SIG-M5 (cell line): Measurements from ENCODE around the gene CALR.
"Not testable (repeated sequence)": the region's sequence is repeated elsewhere in the genome, so short reads cannot be mapped to it uniquely, and the experiment has no call there.

Source experiments
- DNase-seq: peaks from one replicate; lab custom pipeline; 2025; lab: John Stamatoyannopoulos, UW

The CALR gene

DNA sequence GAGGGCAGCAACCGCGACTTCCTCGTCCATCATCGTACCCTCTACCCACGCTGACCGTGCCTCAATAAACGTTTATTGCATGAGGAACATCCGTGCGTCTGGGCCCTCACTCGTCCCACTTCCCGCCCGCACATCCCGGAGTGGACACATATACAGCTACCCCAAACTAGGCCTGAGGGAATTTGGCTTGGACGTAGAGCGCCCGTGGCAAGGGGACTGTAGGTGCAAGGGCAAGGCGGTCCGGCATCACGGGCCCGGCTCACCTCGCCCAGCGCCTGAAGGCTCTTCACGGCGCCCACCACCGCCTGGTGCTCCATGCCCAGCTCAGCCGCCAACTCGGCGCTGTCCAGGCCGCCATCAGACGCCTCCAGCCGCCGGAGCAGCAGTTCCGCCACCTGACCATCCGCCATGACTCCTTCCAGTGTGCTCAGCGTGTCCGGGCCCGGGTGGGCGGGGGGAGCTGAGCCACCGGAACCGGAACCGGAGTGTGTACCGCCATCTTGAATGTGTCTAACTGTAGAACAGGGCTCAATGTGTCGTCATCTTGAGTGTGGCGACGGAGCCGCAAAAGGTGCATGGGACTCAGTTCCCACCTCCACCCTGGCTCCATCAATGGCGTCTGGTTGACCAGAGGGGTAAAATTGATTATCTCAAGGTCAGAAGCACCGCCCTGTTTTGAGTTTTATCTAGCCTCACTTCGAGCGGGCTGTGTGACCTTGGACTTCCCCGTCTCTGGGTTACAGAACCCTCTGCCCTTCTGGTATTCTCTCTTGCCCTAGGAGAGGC lies 4.9 kb upstream of the CALR start, which contains the start of gene FARSA:
Gene FARSA (minus strand): TSS at position 425 of the 786 bp plus-strand sequence. CDS start 15 bp downstream, at position 410.
- DNase-seq = no peak

DNA sequence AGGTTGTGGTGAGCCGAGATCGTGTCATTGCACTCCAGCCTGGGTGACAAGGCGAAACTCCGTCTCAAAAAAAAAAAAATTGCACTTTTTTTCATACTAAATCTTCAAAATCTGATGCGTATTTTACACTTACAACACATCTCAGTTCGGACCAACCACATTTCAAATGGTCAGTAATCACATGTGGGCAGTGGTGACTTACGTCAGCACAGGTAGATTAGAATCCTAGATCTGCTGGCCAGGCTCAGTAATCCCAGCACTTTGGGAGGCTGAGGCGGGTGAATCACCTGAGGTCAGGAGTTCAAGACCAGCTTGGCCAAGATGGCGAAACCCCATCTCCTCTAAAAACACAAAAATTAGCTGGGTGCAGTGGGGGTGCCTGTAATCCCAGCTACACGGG lies 3.3 kb upstream of the CALR start:
- no peak for DNase-seq

DNA sequence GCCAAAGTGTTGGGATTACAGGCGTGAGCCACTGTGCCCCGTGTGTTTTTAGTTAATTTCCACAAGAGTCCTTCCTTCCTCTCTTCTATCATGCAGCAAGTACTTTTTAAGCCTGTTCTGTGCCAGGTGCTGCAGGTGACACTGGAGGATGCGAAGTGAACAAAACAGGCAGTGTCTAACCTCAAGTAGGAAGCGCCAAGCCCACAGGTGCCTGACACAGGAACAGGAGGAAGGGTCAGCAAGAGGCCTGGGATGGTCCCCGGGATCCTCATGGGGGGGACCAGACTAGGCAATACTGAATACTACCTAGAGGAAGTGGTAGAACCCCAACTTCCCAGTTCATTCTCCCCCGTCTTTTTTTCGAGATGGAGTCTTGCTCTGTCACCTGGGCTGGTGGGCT lies 1.8 kb upstream of the CALR start:
- DNase-seq = no peak

DNA sequence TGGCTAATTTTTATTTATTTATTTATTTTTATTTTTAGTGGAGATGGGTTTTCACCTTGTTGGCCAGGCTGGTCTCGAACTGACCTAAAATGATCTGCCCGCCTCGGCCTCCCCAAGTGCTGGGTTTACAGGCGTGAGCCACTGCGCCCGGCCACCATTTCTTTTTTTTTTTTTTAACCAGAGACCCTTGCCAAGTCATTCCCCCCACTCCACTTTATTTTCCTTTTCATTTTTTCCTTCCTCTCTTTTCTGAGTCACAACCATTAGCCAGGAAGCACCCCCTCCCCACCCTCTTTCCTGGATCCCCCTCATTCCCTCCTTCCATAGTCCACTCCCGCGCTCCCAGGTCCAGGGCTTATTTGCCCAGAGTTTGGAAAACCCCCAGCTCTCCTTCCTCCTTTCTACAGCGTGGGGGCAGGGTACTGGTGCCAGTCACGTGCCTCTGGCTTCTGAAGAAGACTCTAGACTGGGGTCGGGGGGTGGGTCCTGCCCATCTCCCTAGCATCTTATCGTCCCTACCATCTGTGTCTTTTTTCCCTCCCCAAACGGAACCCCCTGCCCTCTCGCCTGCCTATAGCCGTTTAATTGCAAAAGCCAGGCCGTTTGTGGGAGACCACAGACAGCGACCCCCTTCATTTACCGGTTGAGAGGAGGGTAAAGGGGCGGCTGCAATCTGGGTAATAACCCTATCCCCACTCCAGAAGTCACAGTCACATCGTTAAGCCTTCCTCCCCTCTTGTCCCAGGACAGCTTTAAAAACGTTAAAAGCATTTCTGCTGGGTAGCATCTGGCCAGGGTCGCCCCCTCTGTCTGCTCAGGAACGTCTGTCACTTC lies 1.1 kb upstream of the CALR start:
- peak; percentile 86 for DNase-seq

DNA sequence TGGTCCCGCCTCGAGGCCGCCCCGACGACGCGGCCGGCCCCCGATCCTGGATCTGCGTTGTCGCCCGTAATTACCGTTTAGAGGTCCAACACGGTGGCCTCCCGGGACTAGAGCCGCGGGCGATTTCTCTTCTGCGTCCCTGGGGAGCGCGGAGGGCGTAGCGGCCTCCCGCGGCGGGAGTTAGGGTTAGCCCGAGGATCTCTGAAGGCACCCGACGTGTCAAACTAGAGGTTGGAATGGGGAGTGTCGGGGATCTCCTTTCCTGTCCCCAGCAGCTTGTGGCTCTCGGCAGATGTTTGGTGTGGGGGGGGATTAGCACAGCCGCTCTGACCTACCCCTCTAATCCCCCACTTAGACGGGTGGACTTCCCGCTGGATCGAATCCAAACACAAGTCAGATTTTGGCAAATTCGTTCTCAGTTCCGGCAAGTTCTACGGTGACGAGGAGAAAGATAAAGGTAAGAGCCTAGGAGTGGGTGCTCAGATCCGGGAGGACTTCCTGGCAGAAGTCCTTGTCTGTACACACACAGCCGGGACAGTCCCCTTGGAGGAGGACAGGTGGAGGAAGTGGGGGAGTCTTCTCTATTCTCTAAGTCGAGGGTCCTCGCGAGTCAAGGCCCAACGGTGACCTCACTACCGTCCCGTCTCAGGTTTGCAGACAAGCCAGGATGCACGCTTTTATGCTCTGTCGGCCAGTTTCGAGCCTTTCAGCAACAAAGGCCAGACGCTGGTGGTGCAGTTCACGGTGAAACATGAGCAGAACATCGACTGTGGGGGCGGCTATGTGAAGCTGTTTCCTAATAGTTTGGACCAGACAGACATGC lies 581 bp downstream of the CALR start:
- no peak for DNase-seq

DNA sequence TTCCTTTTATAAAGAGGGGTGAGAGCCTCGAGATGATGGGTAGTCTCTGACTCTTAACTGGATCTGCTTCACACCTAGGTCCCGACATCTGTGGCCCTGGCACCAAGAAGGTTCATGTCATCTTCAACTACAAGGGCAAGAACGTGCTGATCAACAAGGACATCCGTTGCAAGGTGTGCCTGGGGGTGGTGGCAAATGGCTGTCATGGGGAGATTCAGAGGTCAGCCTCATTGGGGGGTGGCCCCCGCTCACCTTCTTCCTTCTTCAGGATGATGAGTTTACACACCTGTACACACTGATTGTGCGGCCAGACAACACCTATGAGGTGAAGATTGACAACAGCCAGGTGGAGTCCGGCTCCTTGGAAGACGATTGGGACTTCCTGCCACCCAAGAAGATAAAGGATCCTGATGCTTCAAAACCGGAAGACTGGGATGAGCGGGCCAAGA lies 1.6 kb downstream of the CALR start:
- DNase-seq = no peak

DNA sequence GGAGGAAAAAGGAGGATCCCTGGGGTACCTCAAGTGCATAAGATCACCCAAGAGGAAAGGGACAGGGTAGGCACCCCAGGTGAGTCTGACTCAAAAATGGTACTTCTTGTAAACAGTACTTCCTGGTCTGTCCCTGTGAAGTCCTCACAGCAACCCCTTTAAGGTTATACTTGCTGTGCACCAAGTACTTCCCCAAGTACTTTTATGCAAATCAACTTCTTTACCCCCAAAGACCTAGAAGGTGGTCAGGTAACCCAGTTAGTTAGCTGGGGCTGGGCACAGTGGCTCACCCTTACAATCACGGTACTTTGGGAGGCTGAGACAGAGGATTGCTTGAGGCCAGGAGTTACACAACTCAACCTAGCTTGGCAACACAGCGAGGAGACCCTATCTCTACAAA lies 2.5 kb downstream of the CALR start:
- no peak for DNase-seq

DNA sequence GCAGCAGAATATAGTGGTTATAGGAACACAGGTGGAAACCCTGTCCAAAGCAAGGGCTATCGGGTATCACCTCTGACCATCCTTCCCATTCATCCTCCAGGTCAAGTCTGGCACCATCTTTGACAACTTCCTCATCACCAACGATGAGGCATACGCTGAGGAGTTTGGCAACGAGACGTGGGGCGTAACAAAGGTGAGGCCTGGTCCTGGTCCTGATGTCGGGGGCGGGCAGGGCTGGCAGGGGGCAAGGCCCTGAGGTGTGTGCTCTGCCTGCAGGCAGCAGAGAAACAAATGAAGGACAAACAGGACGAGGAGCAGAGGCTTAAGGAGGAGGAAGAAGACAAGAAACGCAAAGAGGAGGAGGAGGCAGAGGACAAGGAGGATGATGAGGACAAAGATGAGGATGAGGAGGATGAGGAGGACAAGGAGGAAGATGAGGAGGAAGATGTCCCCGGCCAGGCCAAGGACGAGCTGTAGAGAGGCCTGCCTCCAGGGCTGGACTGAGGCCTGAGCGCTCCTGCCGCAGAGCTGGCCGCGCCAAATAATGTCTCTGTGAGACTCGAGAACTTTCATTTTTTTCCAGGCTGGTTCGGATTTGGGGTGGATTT lies 5.1 kb downstream of the CALR start:
- DNase-seq = no peak

DNA sequence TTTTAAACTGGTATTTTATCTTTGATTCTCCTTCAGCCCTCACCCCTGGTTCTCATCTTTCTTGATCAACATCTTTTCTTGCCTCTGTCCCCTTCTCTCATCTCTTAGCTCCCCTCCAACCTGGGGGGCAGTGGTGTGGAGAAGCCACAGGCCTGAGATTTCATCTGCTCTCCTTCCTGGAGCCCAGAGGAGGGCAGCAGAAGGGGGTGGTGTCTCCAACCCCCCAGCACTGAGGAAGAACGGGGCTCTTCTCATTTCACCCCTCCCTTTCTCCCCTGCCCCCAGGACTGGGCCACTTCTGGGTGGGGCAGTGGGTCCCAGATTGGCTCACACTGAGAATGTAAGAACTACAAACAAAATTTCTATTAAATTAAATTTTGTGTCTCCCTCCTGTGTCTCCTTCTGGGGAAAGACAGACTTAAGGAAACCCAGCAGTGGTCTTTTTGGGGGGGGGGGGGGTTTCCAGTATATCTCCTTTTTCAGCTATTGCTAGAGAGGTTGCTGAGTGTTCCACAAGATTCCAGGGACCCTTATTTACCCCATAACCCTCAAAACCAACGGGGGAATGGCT lies 5.8 kb downstream of the CALR start:
- DNase-seq = no peak

DNA sequence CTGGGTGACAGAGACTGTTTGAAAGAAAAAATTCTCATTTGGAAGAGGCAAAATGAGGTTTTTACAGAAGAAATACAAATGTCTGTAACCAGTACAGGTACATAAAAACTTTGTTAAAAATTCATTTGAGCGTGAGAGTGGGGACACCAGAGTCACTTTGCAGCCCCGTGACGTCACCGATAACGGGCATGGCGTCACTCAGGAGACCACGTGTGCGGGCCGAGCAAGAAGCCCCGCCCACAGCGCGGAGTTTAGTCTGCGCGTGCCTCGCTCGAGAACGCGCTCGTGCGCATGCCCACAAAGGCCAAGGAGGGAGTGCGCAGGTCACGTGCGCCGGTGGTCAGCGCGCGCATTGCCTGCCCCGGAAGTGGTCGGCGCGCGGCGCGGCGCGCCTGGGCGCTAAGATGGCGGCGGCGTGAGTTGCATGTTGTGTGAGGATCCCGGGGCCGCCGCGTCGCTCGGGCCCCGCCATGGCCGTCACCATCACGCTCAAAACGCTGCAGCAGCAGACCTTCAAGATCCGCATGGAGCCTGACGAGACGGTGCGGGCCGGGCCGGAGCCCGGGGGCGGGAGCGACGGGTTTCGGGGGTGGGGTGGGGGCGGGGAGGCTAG lies 7.2 kb downstream of the CALR start, which contains the start of gene RAD23A:
Gene RAD23A (plus strand): TSS at position 384 of the 613 bp plus-strand sequence. CDS start 87 bp downstream, at position 471.
- peak; percentile 54 for DNase-seq

DNA sequence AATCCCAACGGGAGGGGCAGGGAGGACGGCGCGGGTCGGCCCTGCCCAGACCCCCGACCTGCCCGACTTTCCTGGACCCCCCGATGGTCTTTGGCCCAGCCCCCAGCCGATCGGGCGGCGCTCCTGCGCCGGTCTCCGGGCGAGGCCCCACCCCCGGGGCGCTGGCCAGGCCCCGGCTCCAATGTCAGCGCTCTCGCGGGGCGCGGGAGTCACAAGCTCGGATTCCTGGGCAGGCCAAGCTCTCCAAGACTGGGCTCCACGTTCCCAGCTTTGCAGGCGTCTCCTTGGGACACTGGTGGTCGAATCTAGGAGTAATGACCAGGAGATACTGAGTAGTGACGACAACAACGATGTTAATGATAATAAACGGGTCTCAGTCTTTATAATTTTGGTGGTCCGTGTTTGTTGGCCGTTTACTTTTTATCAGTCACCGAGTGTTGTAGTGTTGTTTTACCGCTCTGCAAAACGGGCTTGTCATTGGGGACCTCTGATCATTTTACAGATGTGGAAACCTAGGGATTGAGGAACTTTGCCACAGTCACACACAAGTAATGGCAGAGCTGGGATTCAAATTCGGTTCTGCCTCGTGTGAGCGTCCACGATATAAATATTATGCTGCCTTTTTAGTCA lies 7.8 kb downstream of the CALR start:
- DNase-seq = no peak

DNA sequence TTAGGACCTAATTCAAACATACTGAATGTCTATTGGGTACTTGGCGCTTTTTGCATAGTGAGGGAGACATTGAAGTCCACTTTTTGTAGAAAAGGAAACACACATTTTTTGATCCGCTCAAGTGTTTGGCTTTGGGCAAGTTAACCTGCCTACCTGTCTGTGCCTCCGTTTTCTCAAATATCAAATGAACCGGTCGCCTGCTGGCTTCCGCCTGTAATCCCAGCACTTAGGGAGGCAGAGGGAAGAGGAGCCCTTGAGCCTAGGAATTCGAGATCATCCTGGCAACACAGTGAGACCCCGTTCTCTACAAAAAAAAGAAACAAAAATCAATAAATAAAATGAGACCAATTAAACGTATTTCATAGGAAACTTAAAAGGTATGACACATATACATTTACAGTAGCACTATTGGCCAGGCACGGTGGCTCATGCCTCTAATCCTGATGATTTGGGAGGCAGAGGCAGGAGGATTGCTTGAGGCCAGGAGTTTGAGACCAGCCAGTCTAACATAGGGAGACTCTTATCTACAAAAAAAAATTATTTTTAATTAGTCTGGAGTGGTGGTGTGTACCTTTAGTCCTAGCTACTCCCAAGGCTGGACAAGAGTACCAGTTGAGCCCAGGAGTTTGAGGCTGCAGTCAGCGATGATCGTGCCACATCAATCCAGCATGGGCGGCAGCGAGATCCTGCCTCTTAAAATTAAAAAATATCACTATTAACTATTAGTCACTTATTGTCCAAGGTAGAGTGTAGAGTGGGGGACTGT lies 8.5 kb downstream of the CALR start:
- DNase-seq = no peak

DNA sequence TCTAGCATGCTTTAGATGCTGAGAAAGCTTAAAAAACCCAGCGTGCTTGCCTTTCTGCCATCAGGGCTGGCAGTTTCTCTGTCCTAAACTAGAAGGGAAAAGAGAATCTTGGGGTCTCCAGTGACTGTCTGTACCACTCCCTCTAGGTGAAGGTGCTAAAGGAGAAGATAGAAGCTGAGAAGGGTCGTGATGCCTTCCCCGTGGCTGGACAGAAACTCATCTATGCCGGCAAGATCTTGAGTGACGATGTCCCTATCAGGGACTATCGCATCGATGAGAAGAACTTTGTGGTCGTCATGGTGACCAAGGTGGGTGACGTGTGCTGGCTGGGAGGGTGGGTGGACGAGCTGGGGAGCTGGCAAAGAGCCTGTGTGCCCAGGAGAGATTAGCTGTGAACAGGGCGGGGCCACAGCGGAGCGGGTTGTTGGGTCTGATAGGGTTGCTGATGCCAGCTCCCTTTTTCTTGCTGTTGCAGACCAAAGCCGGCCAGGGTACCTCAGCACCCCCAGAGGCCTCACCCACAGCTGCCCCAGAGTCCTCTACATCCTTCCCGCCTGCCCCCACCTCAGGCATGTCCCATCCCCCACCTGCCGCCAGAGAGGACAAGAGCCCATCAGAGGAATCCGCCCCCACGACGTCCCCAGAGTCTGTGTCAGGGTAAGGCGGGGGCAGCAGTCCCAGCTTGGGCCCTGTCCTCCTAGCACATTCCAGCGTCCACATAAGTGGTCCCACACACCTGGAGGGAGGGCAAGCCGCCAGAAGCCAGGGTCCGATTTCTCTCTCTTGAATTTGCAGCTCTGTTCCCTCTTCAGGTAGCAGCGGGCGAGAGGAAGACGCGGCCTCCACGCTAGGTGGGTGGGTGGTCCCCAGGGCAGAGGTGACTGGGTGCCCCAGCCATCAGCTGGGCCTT lies 9.5 kb downstream of the CALR start:
- no peak for DNase-seq

DNA sequence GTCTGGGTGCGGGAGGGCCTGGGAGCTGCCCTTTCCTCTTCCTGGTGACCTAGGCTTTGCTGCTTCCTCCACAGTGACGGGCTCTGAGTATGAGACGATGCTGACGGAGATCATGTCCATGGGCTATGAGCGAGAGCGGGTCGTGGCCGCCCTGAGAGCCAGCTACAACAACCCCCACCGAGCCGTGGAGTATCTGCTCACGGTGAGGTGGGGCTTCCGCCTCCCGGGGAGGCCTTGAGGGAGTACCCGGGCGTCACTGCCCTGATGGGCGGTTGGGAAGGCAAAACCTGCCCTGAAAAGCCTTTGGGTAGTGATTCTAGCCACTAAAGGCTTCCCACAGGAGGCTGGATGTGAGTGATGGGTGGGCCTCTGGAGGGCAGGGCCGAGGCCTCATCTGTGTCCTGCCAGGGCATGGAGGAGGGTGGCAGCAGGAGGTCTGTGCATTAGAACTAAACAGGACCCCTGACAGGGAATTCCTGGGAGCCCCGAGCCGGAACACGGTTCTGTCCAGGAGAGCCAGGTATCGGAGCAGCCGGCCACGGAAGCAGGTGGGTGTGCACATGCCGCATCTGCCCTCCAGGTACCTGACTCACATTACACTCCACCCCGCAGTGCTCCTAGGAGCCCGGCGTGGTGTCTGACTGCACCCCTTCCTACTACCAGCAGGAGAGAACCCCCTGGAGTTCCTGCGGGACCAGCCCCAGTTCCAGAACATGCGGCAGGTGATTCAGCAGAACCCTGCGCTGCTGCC lies 10.4 kb downstream of the CALR start:
- DNase-seq = no peak

DNA sequence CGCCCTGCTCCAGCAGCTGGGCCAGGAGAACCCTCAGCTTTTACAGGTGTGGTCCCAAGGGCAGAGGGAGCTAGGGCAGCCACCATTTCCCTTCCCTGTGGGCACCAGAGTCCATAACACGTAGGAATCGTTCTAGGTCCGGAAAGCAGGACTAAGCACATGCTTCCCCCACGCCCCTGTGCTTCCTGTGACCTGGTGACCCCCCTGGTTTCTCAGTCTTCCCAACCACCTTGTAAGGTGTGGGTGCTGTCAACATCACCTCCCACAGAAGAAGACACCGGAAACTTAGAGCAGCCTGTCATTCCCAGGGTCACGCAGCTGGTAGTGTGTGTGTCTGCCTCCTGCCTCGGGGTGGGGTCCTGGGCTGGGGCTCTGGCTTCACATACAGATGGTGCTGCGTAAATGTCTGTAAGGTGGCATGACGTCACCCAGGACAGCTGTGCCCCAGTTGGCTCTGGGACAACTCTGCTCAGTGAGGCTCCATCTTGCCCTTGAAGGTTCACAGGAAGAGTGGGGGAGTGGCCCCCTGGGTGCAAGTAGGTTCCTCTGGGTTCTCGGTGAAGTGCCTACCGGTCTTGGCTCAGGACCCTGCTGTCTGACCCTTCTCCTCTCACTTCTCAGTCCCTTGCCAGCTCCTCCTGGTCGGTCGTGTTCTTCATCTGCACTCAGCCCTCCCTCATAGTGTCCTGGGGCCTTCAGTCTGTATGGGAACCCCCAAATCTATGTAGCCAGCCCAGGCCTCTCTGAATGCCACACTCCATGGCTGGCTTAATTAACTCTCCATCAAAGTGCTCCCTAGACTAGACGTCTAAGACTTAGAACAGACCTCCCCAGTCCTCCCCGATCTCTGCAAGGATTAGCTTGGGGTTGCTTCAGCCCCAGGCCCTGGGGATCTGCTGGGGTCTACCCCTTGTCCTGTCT lies 11.2 kb downstream of the CALR start:
- no peak for DNase-seq

DNA sequence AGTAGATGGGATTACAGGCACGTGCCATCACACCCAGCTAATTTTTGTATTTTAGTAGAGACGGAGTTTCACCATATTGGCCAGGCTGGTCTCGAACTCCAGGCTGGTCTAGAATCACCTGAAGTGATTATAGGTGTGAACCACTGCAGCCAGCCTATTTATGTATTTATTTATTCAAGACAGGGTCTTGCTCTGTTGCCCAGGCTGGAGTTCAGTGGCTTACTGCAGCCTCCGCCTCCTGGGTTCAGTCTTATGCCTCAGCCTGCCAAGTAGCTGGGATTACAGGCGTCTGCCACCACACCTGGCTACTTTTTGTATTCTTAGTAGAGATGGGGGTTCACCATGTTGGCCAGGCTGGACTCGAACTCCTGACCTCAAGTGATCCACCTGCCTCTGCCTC lies 13.6 kb downstream of the CALR start:
- DNase-seq = not testable (repeated sequence)
